Activated gamma-delta T cell treated with Interleukin-2 at 50 U/mL for 16 hours (primary cell): Measurements from ENCODE around the gene TIMP2.
A peak's percentile ranks its signal among the peaks of the same experiment; 100 is the strongest.

Source experiments
- DNase-seq: peaks from one replicate; pipeline ENCODE4 v3.0.0-alpha.2; 2020

The TIMP2 gene

DNA sequence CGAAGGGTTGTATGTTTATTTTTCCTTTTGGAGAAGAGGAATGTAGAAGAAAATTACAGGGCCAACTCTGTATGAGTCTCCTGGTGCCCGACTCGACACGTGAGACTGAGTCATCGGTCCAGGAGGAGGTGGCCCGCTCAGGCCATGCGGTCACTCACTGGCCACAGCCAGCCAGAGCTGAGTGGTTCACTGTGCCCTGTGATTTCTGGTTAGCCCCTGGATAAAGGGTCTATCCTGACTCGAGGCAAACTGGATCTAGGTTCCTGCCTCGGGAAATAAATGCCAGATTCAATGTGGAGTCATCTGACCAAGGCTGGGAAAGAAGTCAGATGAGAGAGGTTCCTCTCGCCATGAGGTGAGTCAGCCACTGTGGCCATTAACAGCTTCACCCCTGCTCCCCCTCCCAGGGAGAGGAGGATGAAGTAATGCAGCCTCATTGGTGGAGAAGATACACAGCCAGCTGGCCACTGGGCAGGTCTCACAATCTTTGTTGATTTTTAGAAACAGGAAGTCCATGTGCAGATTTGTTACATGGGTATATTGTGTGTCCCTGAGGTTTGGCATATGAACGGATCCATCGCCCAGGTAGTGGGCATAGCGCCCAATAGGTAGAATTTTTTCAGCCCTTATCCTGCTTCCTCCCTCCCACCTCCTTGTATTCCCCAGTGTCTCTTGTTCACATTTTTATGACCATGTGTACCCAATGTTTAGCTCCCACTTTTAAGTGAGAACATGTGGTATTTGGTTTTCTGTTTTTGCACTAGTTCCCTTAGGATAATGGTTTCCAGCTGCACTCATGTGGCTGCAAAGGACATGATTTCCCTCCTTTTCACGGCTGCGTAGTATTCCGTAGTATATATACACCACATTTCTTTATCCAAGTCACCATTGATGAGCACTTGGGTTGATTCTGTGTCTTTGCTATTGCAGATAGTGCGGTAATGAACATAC, 62.8 kb downstream of the TIMP2 start:
- DNase-seq: no peak

DNA sequence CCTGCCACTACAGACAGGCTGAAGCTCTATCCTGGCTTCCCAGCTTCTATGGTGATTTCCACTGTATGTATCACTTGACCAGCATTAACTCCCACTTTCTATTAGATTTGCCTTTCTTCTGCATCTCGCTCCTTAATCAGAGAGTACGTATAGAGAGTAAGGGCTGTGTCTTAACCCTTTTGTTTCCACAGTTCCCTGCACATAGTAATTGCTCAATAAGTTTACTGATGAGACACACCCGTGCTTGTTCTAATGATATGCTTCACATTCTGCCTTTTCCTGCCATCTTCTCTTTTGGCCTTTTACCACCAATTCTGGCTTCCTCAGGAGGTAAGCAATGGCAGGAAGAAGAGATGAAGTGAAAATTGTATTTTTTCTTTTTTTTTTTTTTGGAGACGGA, 64.0 kb downstream of the TIMP2 start:
- no peak for DNase-seq

DNA sequence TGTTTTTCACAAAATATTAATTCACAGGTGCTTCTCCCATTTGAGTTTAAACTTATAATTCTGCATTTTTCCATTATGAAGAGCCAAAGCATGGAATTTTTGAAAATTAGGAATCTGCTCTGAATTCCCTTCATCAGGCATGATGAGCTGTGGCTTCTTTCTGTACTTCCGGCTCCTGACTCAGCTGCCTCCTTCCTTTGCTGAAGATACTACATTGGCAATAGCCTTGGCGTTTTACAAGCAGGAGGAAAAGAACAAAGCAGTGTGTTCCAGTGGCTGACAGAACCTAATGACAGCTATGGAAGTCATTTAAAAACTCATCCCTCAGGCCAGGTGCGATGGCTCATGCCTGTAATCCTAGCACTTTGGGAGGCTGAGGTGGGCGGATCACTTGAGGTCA, 66.1 kb downstream of the TIMP2 start:
- no peak for DNase-seq

DNA sequence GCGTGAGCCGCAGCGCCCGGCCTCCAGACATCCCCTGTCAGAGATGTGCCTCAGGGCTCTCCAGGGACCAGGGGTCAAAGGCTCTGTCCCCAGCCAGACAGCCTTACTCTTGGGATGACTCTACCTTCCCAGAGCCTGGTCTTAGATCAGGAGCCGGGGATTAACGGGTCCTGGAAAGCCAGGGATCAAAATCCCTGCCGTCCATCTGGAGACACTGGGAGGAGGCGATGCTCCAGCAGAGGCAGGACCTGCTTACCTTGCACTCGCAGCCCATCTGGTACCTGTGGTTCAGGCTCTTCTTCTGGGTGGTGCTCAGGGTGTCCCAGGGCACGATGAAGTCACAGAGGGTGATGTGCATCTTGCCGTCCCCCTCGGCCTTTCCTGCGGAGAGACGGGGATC, 67.9 kb downstream of the TIMP2 start:
- no peak for DNase-seq

DNA sequence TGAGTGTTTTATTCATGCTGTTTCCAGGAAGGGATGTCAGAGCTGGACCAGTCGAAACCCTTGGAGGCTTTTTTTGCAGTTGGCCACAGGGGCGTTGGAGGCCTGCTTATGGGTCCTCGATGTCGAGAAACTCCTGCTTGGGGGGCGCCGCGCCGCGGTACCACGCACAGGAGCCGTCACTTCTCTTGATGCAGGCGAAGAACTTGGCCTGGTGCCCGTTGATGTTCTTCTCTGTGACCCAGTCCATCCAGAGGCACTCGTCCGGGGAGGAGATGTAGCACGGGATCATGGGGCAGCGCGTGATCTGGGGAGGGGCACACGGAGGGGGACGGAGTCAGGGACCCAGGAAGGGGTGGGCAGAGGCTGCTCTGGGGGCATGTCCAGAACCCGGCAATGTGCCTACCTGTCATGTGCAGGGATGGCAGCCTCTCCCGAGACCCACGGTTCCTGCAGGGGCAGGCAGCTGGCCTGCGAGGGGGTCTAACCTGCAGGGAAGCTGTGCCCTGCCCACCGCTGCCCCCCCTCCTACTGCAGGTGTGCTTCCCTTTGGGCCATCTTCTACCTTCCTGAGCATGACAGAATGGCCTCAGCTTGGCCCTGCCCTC, 69.5 kb downstream of the TIMP2 start:
- DNase-seq: no peak

DNA sequence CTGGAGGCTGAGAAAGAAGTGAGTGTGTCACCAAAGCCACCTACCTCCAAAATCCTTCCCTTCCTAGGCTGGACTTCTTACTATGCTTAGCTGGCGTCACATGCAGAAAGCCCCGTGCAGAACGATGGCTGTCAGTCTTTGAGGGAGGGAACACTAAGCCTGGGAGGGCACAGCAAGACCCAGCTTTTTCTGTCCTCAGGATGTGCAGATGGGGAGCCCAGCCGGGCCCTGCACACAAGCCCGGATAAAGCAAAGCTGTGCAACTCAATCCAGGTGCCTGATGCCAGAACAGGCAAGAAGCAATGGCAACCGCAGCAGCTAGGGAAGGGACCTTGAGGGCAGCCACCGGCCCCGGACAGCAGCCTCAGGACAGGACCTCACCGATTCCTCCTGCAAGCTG, 70.7 kb downstream of the TIMP2 start:
- DNase-seq: no peak

DNA sequence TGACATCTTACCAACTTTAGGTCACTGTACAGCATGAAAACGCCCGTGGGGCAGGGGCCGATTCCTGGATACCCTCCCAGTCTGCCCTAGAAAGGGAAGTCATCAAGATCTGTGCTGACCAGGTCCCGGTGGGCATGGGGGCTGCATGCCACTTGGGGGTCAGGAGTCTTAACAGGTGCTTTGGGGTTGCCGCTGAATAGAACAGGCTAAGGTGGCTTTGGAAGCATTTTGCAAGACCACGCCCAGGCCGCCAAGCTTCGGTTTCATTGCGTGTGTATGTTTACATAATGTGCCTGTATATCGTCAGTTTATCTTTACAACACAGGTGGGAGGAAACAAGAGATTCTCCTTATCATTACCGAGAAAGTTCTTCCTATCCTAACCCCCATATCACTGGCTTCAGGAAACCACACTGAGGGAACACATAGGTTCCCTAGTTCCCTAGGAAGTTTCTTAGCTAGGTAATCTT, 71.2 kb downstream of the TIMP2 start:
- DNase-seq: no peak

DNA sequence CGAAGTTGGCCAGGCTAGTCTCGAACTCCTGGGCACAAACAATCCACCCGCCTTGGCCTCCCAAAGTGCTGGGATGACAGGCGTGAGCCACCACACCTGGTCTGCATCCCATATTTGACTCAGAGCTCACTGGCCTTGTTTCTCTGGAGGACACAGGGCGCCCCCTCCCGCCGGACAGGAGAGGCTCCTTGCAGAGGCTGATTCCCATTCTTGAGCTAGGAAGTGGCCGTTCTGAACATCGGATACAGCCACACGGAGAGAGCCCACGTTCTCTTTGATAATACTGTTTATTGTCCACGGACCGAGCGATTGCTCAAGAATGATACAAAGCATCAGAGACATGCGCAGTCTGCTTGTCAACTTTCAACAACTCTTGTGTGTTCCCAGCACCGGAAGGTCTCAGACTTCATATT, 72.5 kb downstream of the TIMP2 start:
- DNase-seq: no peak

DNA sequence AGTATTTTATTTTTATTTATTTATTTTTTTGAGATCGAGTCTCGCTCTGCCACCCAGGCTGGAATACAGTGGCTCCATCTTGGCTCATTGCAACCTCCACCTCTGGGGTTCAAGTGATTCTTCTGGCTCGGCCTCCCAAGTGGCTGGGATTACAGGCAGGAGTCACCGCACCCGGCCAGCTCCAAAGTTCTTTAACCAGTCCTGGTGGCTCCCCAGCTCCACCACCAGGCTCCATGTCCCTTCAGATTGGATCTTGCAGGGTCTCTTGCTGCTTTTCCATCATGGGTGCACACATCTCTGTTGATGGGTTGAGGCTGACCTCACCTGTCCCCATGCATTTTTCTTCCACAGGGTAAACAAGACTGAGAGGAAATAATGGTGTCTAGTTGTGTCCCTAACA, 76.2 kb downstream of the TIMP2 start:
- no peak for DNase-seq

DNA sequence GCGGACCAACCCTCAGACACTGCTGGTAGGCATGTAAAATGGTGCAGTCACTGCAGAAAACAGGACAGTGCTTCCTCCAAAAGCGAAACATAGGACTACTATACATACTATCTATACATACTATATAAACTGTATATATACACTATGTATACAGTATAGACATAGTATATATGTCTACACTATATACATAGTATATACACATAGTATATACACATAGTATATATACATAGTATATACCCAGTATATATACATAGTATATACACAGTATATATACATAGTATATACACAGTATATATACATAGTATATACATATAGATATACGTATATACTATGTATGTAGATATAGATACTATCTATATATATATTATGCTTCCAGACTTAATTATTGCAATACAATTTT, 78.1 kb downstream of the TIMP2 start:
- DNase-seq: no peak

DNA sequence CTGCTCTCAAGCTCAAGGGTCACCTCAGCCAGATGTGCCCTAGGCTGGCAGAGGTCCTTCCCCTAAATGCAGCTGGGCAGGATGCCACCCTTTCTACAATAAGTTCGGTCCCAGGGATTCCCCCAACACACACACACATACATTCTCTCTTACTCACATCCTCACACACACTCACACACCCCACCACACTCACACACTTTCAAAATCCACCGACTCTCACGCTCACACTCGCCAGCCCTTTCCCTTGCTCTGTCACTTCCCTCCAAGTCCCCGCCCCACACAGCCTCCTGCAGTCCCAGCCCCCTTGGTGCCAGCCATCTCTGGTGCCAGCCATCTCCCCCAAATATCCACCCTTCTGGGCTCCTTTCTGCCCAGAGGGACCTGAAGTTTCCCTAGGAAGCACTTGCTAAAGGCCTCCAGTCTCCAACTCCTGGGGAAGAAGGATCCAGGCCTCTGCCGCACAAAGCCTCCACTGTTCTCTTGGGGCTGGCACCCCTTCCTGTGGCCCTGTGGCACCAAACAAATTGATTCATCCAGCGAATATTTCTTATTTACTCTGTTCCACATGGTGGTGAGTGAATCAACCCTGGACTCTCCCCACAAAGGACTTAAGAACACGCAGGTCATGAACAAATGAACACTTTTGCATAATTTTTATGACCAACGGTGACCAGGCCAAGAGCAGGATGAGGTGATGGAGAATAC, 80.7 kb downstream of the TIMP2 start:
- no peak for DNase-seq

DNA sequence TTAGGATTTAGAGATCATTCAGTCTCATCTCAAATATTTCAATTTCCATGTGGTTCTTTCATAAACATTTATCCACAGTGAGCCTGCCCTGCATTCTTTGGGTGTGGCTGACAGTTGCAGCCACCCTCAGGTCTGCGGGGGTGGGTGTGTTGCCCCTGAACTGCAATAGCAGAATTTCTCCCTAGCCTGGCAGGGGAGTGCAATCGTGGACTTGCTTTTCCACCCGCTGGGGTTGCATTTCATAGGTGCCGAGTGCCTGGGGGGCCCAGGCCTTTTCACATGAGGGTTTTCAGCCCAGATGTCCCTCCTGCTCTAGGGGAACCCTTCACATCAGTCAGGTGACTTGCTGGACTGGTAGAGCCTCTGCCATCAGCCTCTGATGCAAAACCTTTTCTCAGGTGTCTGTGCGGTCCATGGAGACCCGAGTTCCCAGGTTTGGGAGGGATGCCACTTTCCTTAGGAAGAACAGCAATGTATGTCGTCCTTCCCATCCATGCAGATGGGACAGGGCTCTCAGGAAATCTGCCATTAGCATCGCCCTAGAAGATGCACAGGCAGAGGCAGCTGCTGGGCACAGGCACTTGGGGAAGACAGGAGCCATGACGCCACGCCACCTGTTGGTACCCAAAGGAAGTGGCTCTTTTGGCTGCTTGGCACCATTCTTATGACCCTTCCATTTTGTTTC, 82.2 kb downstream of the TIMP2 start:
- DNase-seq: peak; percentile 58

DNA sequence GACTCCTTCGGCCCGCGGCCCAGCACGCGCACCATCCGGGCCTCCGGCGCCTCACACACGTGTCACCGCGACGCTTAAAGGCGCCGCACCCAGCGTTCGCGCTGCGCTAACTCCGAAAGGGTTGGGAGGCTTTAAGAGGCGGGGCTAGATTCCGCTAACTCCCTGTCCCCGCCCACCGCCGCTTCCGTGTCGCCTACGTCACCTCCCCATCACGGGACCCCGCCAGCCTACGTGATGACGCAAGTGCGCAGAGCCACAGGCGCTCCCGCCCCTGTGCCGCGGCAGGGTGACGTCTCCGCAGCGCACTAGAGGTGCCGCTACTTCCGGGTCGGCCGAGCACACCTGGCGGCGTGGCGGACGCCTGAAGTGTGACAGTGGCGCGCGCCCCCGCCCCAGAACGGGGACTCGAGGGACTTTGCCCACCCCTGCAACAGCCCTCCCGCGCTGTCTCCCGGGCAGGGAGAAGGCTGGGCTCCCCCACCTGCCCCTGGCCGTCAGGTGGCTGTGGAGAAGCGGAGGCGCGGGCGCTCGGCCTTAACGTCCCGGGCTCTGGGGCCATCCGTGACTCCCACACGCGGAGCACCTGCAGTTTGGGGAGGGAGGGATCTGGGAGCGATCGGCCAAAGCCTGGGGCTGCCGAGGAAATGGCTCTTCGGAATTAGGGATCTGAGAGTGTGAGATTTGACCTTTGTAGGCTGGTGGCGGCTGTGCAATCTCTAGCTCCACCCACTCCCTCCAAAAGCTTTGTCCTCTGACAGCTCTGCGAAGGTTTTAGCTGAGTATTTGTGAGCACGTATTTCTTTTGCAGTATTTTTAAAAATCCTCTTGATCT, 84.2 kb downstream of the TIMP2 start, which contains the start of gene USP36:
USP36 (minus strand) TSS at position 35 of the 832 bp plus-strand sequence. CDS start 4,451 bp downstream, outside the sequence.
- peak; percentile 100 for DNase-seq

DNA sequence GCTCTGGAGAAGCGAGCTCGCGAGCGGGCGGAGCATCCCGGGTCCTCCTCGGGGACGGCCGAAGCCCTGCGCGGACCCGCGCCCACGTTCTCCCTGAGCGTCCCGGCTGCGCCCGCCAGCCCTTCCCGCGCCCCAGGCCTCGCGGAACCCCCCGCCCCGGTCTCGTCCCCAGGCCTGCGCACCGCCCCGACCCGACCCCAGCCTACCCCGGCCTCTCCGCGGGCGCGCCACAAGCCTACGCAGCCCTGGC, 84.7 kb downstream of the TIMP2 start:
- DNase-seq: no peak

DNA sequence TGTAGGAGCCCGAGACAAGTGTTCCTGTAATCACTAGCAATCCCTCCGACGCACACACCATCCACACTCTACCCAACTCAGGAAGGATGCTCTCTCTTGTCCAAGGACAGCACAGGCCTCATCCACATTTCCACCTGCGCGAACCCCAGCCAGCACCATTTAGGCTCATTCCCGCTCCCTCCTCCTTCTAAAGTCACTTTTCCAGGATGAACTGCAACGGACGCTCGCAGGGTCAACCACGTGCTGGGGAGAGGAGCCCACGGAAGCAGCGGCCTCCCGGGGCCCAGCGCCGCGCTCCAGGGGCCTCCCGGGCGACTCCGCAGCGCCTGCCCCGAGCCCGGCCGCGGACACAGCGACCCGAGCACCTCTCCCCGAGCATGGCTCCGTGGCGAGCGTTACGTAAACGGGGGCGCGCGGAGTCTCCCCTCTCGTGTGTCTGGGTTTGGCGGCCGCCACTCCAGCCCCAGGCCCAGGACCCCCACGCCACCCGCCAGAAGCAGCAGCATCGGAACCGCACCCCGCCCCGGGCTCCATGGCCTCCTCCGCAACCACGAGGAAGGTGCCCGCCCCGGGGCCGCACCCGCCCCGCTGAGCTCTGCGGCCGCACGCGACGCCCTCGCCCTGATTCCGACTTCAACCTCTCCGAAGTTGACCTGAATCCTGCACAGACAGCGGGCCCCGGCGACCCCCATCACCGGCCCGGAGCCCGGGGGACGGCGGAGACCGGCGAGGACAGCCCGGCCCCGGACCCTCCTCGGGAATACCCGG, 85.2 kb downstream of the TIMP2 start:
- DNase-seq: peak; percentile 45

DNA sequence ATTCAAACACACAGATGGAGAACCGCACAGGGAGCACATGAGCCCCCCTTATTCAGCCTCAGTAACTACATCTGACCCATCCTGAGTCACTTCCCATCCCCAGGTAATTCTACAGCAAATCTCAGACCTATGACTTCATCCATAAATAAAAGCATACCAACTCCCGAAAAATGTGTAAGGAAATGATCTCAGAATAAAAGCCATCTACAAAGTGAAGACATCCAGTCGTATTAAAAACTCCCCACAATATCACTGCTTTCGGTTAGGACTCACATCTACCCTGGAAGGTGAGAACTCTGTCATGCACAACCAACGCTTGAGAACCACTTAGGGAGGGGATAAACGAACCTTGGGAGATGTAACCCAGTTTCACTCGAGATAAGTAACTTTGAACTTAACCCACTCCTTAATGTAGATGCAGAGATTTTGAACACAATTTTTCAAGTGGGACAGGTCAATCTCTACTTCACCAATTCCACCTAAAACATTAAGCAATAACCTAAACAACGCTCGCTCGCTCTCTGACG, 85.9 kb downstream of the TIMP2 start:
- DNase-seq: no peak

DNA sequence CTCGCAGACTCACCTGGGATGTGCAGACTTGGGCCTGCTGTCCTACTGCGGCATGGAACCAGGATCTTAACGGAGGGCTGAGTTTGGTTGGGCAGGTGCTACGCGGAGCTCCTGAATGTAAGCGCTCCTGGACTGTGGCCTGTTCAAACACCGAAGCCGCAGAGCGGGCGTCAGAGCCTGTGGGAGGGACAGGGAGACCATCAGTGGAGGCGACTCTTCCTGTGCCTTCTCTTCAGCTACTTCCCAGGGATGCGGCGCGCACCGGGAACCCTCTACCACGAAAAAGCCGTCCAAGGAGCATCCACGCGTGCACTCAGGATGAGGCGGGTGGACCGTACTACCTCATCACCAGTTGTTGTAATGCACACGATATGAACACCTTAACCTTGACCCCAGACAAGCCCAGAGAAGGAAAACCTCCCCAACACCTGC, 86.6 kb downstream of the TIMP2 start:
- DNase-seq: no peak

DNA sequence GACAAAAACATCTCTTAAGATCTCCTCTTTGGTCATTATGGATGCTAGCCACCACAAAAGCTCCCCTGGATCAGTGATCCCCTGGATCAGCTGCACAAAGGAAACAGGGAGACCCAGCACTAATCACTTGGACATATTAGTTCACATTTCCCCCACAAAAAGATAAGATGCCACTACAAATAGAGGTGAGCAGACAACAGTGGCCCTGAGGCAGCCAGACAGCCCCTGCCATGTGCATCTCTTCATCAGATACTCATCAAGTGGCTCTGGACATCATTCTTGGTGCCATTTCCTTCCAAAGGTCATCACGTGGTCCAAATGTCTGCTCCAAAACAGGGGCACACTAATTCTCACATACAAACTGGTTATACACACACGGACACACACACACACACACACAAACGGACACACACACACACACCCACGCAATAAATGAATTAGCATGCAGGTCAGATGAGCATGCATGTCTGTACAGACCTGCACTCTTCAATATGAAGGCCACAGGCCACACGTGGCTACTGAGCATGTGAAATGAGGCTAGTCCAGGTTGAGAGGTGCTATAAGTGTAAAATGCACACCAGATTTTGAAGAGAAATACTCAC, 88.7 kb downstream of the TIMP2 start:
- DNase-seq: no peak

DNA sequence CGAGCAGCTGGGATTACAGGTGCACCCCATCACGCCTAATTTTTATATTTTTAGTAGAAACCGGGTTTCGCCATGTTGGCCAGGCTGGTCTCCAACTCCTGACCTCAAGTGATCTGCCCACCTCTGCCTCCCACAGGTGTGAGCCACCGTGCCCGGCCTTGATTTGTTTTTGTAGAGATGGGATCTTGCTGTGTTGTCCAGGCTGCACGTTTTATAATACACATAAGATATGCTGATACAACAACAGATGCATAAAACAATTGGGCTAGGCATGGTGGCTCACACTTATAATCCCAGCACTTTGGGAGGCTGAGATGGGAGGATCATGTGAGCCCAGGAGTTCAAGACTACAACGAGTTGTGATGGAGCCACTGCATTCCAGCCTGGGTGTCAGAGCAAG, 90.6 kb downstream of the TIMP2 start:
- no peak for DNase-seq

DNA sequence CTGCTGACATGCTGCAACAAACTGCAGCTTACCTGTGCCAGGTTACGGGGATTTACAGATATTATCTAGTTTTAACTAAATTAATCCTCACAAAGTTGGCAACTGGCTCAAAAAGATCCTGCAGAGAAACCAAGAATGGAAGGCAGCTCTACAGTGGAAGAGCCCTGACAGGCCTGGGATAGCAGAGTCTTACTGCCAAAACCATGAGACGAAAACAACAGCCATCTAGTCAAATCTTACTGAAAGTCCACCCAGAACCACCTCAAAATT, 92.7 kb downstream of the TIMP2 start:
- DNase-seq: no peak
